ENCODE results near the gene GEN1.
A peak's percentile ranks its signal among the peaks of the same experiment; 100 is the strongest.

Gene GEN1, protein sequence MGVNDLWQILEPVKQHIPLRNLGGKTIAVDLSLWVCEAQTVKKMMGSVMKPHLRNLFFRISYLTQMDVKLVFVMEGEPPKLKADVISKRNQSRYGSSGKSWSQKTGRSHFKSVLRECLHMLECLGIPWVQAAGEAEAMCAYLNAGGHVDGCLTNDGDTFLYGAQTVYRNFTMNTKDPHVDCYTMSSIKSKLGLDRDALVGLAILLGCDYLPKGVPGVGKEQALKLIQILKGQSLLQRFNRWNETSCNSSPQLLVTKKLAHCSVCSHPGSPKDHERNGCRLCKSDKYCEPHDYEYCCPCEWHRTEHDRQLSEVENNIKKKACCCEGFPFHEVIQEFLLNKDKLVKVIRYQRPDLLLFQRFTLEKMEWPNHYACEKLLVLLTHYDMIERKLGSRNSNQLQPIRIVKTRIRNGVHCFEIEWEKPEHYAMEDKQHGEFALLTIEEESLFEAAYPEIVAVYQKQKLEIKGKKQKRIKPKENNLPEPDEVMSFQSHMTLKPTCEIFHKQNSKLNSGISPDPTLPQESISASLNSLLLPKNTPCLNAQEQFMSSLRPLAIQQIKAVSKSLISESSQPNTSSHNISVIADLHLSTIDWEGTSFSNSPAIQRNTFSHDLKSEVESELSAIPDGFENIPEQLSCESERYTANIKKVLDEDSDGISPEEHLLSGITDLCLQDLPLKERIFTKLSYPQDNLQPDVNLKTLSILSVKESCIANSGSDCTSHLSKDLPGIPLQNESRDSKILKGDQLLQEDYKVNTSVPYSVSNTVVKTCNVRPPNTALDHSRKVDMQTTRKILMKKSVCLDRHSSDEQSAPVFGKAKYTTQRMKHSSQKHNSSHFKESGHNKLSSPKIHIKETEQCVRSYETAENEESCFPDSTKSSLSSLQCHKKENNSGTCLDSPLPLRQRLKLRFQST

DNA sequence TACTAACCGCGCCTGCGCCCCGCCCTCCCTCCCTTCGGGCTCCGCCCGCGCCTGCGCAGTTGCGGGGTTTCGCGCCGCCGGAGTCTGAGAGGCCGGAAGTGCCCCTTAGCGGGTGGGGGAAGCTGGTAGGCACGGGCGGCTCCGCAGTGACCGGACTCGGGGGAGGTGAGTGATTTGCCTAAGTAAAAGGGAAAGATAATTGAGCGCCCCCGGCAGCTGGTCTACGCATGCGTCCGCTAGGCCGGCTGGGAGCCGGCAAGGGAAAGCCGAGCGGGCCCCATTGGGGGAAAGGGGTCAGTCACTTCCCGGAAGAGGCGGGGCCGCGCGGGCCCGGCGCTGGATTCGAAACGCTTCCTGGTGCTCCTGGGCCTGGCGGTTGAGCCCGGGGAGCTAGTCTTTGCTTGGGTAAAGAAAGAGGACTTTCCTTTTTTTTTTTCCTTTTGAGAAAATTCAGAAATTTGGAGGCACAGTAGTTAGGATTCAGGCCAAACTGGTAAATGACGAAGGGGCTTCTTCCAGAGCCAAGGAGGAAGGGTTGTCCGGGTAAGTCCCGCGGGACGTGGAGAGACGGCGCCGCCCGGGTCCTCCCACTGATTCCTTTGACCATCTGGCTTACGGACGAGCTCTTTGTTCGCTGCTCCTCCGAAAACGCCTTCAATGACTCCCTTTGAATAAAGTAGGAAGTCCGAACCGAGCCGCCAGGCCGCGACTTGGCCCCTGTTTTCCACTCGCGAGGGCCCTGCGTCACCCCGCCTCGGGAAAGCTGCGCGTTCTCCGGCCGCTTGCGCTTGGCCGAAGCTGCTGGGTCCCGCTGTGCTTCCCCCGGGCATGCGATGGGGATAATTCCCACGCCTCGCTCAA, at the start of gene GEN1, which contains the start of gene SMC6:
Gene GEN1 (plus strand): TSS at position 336 of the 861 bp plus-strand sequence. CDS start 5,806 bp downstream, outside the sequence.
Gene SMC6 (minus strand): TSS at position 8 of the 861 bp plus-strand sequence. CDS start 7,864 bp downstream, outside the sequence.
- DNase-seq, result peak; percentile 96

DNA sequence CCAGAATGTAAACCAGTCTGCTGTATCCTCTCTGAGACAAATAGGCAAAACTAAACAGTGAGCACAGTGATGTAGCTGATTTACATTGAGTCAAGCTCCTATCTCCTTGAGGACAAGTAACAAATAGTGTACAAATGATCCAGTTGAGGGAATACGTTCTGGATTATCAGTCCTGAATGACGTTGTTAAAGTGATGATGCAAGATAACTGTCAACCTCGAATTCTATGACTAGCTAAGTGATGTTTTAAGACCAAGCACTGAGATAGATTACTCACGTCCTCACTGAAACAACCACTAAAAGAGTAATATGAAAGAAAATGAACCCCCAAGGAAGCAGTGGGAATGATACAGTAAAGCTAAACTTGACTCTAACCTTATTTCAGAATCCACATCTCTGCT, 47.1 kb upstream of the GEN1 start:
- no peak for DNase-seq

DNA sequence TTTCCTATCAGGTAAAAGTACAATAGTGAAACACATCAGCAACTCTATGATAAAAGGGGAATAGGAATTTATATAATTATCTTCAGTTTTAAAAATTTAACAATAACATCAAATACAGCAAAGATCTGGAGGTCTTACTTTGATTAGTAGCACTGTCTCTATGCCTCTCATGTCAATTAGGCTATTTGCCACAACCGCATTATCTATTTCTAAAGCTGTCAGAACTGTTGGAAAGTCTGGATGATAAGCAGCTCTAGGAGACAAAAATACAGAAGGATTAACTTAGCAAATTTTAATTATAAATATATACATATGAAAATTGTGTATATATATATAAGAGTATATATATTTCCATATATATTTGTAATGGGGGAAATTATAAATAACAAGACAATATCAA, 45.4 kb upstream of the GEN1 start:
- no peak for DNase-seq

DNA sequence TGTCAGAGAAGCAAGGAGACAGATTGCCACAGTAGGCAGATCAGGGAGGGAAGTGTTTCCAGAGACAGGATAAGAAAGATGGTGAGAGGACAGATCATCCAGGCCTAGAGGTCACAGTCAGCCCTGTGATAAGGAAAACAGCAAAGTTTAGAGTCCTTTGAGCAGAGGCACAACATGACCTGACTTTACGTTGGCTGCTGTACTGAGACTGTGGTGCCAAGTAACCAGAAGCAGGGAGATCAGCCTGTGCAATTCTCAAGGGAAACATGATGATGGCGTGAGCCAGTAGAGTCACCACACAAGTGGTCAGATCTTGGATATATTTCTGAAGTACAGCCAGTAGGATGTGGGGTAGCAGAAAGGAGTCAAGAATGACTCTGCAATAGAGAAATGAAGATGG, 44.0 kb upstream of the GEN1 start:
- DNase-seq, result no peak

DNA sequence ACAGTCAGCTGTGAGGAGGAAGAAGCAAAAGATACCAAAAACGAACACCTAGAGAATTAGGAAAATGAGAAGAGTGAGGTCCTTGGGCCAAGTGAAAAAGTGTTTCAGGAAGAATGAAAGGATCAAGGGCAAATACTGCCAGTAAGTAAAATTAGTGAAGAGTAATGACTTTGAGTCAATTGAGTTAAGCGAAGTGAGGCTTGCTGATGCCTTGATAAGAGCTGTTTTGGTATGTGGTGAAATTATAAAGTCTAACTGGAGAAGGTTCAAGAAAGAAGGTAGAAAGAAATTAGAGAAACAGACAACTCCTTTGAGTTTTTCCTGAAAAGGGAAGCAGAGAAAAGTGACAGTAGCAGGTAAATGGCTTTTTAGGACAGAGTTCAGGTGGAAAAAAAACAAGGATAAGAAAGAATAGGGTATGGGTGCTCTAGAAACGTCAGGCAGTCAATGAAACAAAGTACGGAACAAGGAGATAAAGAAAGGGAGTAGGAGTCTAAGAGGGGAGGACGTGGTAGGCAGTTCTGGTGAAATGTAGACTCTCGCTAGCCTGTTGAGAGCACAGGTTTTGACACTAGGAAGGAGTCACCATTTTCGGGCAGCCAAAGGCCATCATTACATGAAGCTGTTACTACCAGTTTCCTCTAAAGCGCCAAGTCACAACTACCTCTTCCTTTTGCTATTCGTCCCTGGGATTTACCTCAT, 43.2 kb upstream of the GEN1 start:
- no peak for DNase-seq

DNA sequence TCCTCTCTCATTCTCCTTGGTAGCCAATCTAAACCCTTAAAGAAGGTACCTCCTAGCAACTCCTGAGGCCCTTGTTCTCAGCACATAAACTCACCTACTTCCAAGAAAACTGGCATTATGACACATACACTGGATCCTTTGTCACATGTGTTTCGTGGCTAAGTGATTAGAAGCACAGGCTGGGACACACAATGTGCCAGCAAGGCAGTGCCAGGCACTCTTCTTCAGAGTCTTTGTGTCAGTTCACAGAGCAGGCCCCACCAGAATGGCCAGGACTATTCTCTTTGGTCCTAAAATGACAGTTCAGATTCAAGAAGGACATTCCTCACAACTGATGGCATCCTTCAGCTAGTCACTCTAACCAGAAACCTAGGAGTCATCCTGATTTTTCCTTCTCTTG, 40.6 kb upstream of the GEN1 start:
- no peak for DNase-seq

DNA sequence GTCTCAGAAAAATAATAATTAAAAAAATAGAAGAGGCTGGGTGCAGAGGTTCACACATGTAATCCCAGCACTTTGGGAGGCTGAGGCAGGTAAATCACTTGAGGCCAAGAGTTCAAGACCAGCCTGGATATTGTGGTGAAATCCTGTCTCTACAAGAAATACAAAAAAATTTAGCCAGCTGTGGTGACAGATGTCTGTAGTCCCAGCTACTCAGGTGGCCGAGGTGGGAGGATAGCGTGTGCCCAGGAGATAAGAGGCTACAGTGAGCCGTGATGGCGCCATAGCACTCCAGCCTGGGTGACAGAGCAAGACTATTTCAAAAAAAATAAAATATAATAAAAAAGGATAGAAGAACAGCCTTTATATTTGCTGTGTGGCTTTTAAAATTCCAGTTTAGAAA, 36.3 kb upstream of the GEN1 start:
- DNase-seq, result no peak

DNA sequence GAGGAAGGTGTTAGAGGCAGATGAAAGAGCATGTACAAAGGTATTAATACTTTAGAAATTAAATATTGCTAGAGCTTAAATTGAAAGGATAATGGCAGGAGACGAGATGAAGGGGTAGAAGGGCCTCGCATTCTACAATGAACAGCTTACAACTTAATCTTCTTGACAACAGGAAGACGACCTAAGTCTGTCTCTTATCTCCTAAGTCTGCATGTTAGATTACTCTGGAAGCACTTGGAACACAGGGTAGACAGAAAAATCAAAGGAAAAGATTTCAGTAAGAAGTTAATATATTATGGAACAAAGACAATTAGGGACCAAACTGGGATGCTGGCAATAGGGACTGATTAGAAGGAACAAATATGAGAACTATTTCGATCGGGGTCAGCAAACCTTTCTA, 35.2 kb upstream of the GEN1 start:
- no peak for DNase-seq

DNA sequence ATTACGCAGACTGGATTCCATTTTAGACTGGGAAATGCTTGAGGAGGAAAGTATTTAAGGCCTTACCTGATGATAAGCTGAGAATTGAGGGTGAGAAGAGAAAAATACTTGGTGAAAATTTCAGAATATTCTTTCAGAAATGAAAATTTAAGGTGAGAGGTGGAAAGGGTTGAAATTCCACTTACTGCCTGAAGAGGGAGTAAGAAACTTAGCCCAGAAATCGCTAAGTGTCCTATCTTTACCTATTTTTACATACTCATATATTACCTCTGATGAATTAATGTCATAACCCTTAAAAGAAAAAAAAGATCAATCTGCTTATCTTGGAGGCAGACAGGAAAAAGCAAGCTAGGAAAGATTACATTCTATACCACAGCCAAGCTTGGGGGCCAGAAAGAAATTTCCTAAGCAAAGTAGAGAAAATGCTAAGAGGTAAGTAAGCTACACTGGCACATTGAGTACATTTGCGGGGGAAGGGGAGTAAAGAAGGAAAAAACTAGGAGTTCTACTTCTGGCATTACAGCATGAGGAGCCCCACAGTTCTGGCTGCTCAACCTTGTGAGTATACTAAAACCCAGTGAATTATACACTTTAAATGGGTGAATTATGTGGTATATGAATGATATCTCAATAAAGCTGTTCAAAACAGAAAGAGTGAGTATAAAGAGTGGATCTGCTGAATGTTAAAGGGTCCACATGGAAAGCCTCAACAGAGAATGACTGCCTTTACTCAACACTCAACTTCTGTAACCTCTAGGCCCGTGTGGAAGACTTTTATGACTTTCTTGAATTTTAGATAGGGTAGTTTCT, 34.2 kb upstream of the GEN1 start:
- DNase-seq, result no peak

DNA sequence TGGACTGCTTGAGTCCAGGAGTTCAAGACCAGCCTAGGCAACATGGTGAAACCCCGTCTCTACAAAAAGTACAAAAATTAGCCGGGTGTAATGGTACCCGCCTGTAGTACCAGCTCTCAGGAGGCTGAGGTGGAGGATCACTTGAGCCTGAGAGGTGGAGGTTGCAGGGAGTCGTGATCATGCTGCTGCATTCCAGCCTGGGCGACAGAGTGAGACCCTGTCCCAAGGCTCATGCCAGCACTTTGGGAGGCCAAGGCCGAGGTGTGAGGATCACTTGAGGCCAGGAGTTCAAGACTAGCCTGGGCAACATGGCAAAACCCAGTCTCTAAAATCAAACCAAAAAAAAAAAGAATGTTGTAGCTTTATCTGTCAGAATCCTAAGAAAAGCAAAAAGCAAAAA, 25.7 kb upstream of the GEN1 start:
- no peak for DNase-seq

DNA sequence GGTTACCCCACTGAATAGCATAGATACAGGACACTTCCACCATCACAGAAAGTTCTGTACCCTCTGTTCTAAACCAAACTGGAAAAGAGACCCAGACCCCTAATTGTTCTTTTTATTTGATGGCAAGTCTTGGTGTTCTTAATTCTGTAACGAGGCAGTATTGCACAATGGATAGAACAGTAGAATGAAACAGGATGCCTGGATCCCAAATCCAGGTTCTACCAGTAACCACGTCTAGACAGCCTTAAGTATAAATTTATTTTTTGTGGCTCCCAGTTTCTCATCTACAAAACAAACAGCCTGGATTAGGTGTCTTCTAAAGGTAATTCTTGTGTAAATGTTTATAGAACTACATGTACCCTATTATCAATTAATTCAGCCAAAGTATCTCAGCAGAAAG, 24.1 kb upstream of the GEN1 start:
- DNase-seq, result no peak

DNA sequence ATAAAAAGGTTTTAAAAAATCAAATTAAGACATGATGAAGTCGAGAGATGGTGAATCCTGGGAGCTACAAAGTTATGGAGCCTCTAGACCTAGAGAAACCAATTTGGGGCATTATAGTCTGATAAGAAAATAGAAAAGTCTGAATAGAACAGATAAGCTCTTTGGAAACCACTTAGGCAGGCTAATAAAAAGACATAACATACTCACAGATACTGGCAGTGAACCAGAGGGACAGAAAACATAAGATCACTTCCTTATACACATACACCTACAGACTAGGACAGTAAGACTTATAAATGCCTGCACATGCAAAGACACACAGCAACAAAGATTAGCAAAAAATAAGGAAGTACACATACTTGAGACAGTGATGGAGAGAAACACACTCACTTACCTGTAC, 20.3 kb upstream of the GEN1 start:
- DNase-seq, result no peak

DNA sequence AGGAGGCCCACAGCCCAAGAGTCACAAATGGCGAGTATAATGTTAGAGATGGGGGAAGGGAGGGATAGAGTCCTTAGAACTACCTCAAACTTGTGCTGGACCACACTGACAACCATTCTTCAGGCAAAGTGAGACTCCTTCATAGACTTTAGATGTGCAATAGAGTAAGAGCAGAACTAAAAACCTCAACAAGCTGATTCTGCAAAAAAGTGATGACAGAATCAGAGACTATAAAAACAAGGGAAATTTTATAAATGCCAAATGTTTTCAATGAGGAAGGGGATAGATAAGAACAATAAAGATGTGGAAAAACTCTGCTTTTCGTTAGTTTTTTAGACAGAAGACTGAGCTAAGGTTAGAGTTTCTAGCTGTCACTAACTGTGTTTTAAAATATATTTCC, 18.1 kb upstream of the GEN1 start:
- DNase-seq, result no peak

DNA sequence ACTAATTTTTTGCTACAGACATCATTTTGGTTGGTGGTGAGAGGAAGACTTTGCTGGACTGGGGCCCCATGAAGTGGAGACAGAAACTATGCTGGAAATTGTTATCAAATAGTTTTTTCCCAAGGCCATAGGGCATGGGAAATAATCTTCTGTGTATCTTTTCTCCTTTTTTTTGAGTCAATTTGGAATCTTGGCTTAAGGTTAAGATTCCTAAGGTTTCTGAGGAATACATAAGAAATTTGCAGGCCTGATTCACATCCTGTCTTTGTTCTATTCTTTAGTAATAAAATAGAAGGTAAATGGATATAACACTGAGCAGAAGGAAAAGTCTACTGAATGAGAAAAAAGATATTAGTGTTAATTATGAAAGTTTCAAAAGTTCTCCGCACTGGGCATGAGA, 16.9 kb upstream of the GEN1 start:
- DNase-seq, result no peak

DNA sequence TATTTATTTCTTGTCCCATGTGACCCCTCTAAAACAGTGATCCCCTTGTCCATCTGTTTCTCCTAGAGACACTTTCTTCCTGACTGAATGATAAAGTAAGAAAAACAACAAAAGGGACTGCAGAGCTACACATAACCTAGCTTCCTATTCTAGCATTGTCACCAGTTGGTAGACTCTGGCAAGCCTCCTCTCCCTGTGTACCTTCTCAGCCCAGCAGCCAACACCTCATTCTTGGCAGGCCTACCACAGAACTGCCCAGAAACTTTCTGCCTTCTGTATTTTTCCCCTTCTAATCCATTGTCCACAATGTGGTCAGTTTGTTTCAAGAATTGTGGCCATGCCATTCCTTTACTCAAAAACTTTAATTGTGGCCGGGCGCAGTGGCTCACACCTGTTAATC, 13.7 kb upstream of the GEN1 start:
- no peak for DNase-seq

DNA sequence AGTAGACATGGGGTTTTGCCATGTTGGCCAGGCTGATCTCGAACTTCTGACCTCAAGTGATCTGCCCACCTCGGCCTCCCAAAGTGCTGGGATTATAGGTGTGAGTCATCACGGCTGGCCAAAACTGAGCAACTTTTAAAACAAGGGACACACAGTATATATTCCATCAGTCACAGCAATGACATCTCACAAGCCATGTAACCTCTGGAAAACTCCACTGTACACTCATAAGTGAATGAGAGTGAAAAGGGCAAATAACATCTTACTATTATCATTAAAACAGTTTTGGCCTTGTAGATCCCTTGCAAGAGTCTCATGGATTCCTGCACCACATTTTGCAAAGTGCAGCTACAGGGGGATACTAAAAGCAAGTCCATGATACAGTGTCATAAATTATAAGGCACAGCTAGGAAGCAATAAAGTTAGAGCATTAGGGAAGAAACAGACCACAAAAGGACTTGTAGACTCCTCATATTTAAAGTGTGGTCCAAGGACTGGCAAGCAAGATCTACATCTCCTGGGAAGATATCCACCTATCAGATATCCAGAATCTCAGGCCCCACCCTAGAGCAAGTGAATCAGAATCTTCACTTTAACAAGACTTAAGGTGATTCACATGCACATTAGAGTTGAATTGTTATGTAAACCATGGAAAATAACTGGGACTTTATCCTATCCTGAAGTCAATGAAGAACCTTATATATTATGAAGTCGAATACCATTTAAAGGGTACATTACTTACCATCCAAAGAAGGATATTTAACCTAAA, 6.1 kb upstream of the GEN1 start:
- no peak for DNase-seq

DNA sequence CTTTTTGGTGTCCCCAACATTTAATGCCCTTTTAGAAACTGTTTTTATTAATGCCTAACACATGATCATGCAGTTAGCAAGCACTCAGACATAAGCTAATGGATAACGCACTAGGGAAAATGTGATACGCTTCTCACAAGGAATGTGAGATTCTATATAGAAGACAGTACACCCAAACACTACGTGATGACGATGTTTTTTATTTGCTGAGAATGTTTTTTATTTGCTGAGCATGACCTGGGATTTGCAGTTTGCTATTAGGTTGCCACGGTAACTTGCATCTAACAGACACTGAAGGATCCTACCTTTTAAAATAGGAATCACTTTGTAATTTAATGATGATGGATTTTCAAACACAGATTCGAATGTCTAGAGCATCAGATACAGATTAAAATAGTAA, 5.2 kb upstream of the GEN1 start:
- no peak for DNase-seq

DNA sequence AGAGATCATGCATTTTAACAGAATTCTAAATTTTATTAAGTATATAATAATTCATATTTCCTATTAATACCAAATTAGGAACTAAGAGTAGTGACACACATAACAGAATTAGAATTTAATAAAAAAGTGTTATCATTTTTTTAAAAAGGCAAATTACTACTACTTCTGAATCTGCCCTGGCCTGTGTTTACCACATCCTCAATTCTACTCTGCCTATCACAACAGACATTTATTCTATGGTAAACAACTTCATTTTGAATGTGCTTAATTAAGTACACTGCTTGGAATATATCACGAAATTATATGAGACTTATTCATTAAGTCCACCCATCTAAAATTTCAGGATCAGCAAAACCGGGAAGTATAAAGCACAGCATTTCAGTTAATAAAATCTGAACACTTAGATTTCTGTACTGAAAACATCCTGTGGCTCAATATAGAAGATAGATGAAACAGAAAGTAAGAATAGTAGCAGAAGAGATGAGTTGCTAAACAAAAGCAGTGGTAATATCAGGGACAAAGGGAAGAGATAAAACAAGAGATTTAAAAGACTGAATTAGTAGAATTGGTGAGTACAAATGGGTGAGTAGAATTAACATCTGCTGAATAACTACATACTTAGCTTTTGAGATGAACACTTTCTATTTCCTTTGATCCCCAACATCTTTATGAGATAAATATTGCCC, 4.0 kb upstream of the GEN1 start:
- DNase-seq, result no peak

DNA sequence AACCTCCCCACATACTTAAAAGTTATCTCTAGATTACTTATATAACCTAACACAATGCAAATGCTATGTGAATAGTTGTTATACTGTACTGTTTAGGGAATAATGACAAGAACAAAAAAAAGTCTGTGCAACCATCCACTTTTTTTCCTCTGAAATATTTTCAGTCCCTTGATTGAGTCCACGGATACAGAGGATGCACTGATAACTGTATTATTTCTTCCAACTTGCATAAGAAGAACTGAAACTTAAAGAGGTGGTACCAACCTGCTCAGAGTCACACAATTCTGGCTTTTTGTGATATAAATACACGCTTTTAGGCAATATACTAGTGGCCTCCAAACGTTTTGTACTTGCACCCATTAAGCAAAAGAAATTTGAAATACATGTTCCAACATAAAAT, 1.7 kb upstream of the GEN1 start:
- no peak for DNase-seq
